Upper lobe of left lung (tissue), 4 donors: ENCODE data around the gene ACTR1B.

Source experiments
- EP300 ChIP-seq, 4 donors: sonication (generic); formaldehyde crosslinking; IDR thresholded peaks; one replicate each; pipeline ENCODE4 v1.5.1; 2017; ENCODE audit warnings: antibody characterized with exemption in 4 of 4, control low read depth in 2 of 4
- POLR2A ChIP-seq, 4 donors: fragments of 450-650 bp; IDR thresholded peaks; one replicate each; pipeline ENCODE4 v1.5.1; 2016 to 2017; ENCODE audit warnings: antibody characterized with exemption in 4 of 4, mild to moderate bottlenecking in 2 of 4
- POLR2AphosphoS5 ChIP-seq, 2 donors: sonication (generic); formaldehyde crosslinking; IDR thresholded peaks; one replicate each; pipeline ENCODE4 v1.5.1; 2017; ENCODE audit warnings: antibody characterized with exemption in 2 of 2
- TF ChIP-seq, protein P1 (sequence below), 6 experiments: fragments of 450-650 bp in 4 of 6; fragments of 200-600 bp in 2 of 6; sonication (generic) in 2 of 6; IDR thresholded peaks; one replicate each; pipeline ENCODE4 v1.5.1; 2016 to 2019; ENCODE audit warnings: antibody characterized with exemption in 6 of 6

DNA sequence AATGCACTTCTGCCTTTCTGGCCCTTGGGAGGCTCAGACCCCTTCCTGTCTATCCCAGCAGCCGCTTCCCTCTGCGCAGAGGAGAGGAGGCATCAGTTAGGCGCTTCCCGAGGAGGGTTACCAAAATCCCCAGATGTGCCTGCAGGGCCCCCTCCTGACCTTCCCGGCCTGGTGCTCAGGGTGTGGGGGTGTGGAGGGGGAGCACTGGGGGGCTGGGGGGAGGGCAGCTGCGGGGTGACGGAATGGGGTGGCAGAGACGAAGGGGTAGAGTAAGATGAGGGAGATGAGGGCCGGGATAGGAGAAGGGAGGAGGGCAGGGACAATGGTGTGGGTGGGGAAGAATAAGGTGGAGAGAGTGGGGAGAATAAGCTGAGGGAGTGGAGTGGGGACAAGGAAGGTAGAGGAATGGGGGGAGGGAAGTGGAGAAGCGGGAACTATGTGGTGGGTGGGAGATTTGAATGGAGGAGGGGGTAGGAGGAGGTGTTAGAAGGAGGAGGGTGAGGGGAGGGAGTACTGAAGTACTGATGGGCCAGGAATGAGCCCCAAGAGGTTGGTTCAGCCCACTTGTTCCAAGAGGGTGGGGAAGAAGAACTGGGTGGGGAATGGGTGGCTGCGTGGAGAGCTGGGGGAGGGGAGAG, 43.0 kb upstream of the ACTR1B start:
- TF ChIP-seq POLR2A (IDR thresholded peaks at IDR 0.05), result no peak
- TF ChIP-seq, protein P1, sequence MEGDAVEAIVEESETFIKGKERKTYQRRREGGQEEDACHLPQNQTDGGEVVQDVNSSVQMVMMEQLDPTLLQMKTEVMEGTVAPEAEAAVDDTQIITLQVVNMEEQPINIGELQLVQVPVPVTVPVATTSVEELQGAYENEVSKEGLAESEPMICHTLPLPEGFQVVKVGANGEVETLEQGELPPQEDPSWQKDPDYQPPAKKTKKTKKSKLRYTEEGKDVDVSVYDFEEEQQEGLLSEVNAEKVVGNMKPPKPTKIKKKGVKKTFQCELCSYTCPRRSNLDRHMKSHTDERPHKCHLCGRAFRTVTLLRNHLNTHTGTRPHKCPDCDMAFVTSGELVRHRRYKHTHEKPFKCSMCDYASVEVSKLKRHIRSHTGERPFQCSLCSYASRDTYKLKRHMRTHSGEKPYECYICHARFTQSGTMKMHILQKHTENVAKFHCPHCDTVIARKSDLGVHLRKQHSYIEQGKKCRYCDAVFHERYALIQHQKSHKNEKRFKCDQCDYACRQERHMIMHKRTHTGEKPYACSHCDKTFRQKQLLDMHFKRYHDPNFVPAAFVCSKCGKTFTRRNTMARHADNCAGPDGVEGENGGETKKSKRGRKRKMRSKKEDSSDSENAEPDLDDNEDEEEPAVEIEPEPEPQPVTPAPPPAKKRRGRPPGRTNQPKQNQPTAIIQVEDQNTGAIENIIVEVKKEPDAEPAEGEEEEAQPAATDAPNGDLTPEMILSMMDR (IDR thresholded peaks at IDR 0.05), result no peak
- TF ChIP-seq POLR2AphosphoS5 (IDR thresholded peaks at IDR 0.05), result no peak
- TF ChIP-seq EP300 (IDR thresholded peaks at IDR 0.05), result no peak
